ENCODE measurements around the gene RCHY1. TPM values are rescaled to one million over a fixed set of nuclear protein-coding genes. Genes with fewer than 3 reads are reported as not detected.

RCHY1 gene
- total RNA-seq, 1 experiment from 2014 or later = 38.3 TPM

GRCh38 chr4:75469896-75470295, 44.3 kb downstream of the RCHY1 start:
- ChIA-PET CTCF (interaction anchor here (0.5 to 0.9 kb wide), 2 partner anchors 41 to 648 kb away, joined by 3 read pairs; no protein-coding TSS in a partner anchor), POLR2A (no interaction called here)
- Mint-ChIP-seq H3K27me3 (ENCODE audit: insufficient read depth, unreplicated experiment) (no peaks in the 10 kb centered on the region), H3K36me3 (ENCODE audit: insufficient read depth, unreplicated experiment) (peaks cover 36% of the 10 kb centered on the region), H3K4me3 (ENCODE audit: unreplicated experiment) (no peak overlapping the region), H3K4me1 (ENCODE audit: insufficient read depth, unreplicated experiment) (peaks cover 4% of the 10 kb centered on the region), H3K27ac (ENCODE audit: low read depth, unreplicated experiment) (no peak overlapping the region), H3K9me3 (ENCODE audit: unreplicated experiment) (no peaks in the 10 kb centered on the region)
- intact Hi-C loops (cut with micrococcal nuclease) = loop anchor here (10.0 kb wide), 1 partner anchor 595 kb away; no protein-coding TSS in a partner anchor
- DNase-seq (ENCODE audit: unreplicated experiment) = no peak
- TF ChIP-seq CTCF (IDR thresholded peaks at IDR 0.05; ENCODE audit: unreplicated experiment) = no peak
- BruUV-seq (replicated peaks) = no TSS peak

- no peak for TF ChIP-seq CTCF (IDR thresholded peaks at IDR 0.05; ENCODE audit: unreplicated experiment)
- H3K27me3 Mint-ChIP-seq (ENCODE audit: insufficient read depth, unreplicated experiment) = no peaks in the 10 kb centered on the region
- no peak overlapping the region for H3K27ac Mint-ChIP-seq (ENCODE audit: low read depth, unreplicated experiment)
- H3K36me3 Mint-ChIP-seq (ENCODE audit: insufficient read depth, unreplicated experiment) = no peaks in the 10 kb centered on the region
- CTCF ChIA-PET = interaction anchor here (0.6 kb wide), 1 partner anchor 557 kb away, joined by 3 read pairs; no protein-coding TSS in a partner anchor
- no peaks in the 10 kb centered on the region for H3K4me1 Mint-ChIP-seq (ENCODE audit: insufficient read depth, unreplicated experiment)
- H3K9me3 Mint-ChIP-seq (ENCODE audit: unreplicated experiment) = peaks cover 7% of the 10 kb centered on the region
- intact Hi-C loops (cut with micrococcal nuclease) = no loop called here
- DNase-seq (ENCODE audit: unreplicated experiment) = no peak
- POLR2A ChIA-PET = interaction anchor here (0.7 kb wide), 1 partner anchor 234 kb away, joined by 4 read pairs; no protein-coding TSS in a partner anchor
- no TSS peak for BruUV-seq (replicated peaks)
- H3K4me3 Mint-ChIP-seq (ENCODE audit: unreplicated experiment) = no peak overlapping the region
Observed at GRCh38 chr4:75457365-75457764, 56.8 kb downstream of the RCHY1 start.

DNA sequence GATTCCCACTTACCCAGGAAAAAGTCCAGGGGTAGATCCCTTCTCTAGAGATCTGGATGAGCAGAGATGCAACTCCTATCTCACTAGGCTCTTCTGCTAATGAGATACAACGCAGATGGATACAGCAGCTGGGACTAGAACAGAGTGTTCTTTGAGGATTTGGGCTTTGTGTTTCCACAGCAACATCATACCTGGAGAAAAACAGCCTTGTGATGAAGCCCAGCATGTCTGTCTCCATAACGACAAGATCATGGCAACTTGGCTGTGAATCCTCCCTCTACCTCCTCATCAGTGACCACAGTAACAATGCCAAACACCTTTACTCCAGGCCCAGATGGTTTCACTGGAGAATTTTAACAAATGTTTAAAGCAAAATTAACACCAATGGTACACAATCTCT, 80.1 kb downstream of the RCHY1 start:
- intact Hi-C loops (cut with micrococcal nuclease) = no loop called here
- H3K36me3 Mint-ChIP-seq (ENCODE audit: insufficient read depth, unreplicated experiment) = peaks cover 8% of the 10 kb centered on the region
- H3K27me3 Mint-ChIP-seq (ENCODE audit: insufficient read depth, unreplicated experiment) = peaks cover 52% of the 10 kb centered on the region
- CTCF ChIA-PET = no interaction called here
- no peak overlapping the region for H3K4me3 Mint-ChIP-seq (ENCODE audit: unreplicated experiment)
- TF ChIP-seq CTCF (IDR thresholded peaks at IDR 0.05; ENCODE audit: unreplicated experiment) = no peak
- DNase-seq (ENCODE audit: unreplicated experiment) = no peak
- POLR2A ChIA-PET = no interaction called here
- H3K27ac Mint-ChIP-seq (ENCODE audit: low read depth, unreplicated experiment) = no peak overlapping the region
- no peaks in the 10 kb centered on the region for H3K4me1 Mint-ChIP-seq (ENCODE audit: insufficient read depth, unreplicated experiment)
- no TSS peak for BruUV-seq (replicated peaks)
- peaks cover 19% of the 10 kb centered on the region for H3K9me3 Mint-ChIP-seq (ENCODE audit: unreplicated experiment)

DNA sequence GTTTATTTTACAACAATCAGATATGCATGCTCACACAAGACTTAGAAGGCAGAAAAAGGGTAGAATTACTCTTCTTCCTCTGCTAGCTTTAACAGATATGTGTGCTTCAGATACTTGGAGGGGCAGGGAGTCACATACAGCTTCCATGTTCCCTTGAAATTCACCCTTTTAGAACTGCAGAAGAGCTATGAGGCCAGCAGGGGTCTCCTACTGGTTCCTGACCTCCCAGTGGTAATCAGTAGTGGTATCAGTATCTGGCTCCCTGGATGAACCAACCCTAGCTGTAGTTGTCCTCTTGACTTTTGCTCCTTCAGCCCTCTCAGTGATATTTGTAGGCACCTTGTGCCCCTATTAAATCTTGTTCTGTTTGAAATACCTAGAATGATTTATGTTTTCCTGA, 81.5 kb downstream of the RCHY1 start:
- TF ChIP-seq CTCF (IDR thresholded peaks at IDR 0.05; ENCODE audit: unreplicated experiment) = no peak
- POLR2A ChIA-PET = no interaction called here
- peak; percentile 28 for DNase-seq (ENCODE audit: unreplicated experiment)

More for the DNA sequence above, 81.5 kb downstream of the RCHY1 start:
- Mint-ChIP-seq H3K9me3 (ENCODE audit: unreplicated experiment) (peaks cover 12% of the 10 kb centered on the region), H3K36me3 (ENCODE audit: insufficient read depth, unreplicated experiment) (peaks cover 8% of the 10 kb centered on the region), H3K27ac (ENCODE audit: low read depth, unreplicated experiment) (no peak overlapping the region), H3K4me3 (ENCODE audit: unreplicated experiment) (no peak overlapping the region), H3K27me3 (ENCODE audit: insufficient read depth, unreplicated experiment) (peaks cover 37% of the 10 kb centered on the region), H3K4me1 (ENCODE audit: insufficient read depth, unreplicated experiment) (no peaks in the 10 kb centered on the region)
- CTCF ChIA-PET = interaction anchor here (0.8 kb wide), 1 partner anchor 809 kb away, joined by 4 read pairs; no protein-coding TSS in a partner anchor
- intact Hi-C loops (cut with micrococcal nuclease) = no loop called here
- BruUV-seq (replicated peaks) = no TSS peak
